Measurements from ENCODE around the gene PRADC1.
"Not testable (repeated sequence)": the region's sequence is repeated elsewhere in the genome, so short reads cannot be mapped to it uniquely, and the experiment has no call there.

PRADC1 gene

DNA sequence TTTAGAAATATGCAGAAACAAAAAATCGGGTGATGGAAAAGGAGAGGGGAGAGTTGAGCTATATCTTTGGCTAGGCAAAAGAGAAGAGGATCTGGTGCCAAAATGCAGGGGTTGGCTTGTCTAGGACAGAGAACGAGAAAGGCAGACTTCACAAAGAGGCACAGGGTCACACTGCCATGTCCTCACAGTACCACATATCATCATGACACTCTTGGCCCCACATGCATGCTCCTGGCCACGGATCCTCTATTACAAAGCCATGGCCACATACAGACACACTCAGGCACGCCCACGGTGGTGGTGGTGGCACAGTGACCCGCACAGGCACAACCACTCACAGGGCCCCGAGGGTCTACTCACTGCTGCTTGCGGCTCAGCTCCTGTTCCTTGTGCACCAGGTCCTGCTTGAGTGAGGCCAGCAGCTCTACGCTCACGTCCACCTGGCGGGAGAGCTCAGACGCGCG is 35.4 kb upstream of the PRADC1 start:
- peak overlapping the region; percentile 92 for H3K27ac ChIP-seq
- no peak for TF ChIP-seq CTCF (conservative IDR thresholded peaks at IDR 0.05)

GRCh38 chr2:73267008-73267407 is 34.0 kb upstream of the PRADC1 start:
- TF ChIP-seq CTCF (conservative IDR thresholded peaks at IDR 0.05), result no peak
- H3K27ac ChIP-seq, result no peak overlapping the region; the same call in 1 of the 2 replicates

DNA sequence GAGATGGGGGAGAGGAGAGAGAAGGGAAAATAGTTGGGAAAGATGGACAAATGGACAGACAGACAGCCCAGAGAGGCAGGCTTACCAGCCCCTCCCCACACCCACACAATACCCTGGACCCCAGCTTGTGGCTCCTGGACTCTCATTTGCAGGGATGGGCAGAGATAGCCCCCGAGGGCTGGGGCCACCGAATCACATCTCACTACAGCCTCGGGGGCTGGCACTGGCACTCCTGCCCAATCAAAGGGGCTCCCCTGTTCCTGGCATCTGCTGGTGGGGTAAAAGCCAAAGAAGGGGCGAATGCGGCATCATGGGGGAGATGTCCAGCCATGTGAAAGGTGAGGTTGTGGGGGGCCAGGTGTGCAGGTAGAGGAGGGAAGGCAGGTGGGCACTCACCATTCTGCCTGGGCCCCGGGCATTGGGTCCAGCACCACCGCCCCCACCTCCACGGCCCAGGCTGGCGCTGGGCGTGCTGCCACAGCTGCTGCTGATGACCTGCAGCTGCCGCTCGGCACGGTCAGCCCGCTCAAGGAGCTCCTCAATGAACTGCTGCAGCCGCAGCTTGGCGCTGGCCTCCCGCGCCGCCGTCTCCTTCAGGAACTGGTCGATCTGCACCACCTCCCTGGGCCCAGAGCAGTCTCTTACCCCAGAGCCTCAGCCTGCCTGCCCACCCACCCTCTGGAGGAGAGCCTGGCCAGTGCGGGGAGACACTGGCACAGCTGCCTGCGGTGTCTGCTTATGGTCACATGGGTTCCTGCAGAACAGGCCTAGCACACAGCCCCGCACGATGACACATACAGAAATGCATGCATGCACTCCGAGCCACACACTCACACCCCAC is 33.2 kb upstream of the PRADC1 start:
- no peak for TF ChIP-seq CTCF (conservative IDR thresholded peaks at IDR 0.05)
- no peak overlapping the region; the same call in 1 of the 2 replicates for H3K27ac ChIP-seq

GRCh38 chr2:73265298-73266060 is 32.4 kb upstream of the PRADC1 start:
- no peak for TF ChIP-seq CTCF (conservative IDR thresholded peaks at IDR 0.05)
- no peak overlapping the region; the same call in 1 of the 2 replicates for H3K27ac ChIP-seq

DNA sequence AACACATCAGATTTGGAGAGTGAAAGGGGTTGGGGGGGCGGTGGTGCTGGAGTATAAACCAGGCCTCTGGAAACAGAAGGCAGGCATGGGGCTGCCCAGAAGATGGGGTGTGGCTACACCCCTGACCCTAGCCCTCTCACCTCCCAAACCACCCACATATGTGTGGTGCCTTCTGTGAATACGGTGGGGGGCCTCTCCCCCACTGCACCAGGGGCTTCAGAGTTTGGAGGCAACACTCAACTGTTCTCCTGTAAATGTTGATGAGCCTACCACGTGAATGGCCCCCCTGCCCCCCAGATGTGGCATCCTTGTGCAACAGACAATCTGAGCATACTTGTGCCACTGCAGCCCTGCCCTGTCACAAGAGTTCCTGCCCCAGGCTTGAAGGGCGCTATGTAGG is 31.7 kb upstream of the PRADC1 start:
- TF ChIP-seq CTCF (conservative IDR thresholded peaks at IDR 0.05), result no peak
- no peak overlapping the region for H3K27ac ChIP-seq

DNA sequence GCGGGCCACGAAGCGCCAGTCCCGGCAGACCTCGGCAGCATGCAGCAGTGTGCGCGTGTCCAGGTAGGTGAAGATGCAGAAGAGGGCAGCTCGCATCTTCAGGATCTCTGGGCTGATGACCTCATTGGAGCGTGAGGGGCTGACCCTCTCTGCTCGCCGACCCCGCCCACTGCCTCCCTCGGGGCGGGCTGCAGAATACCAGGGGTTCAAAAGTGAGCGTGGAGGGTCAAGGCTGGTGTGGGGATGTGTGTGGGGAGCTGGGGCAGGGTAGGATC is 31.2 kb upstream of the PRADC1 start:
- no peak overlapping the region for H3K27ac ChIP-seq
- no peak for TF ChIP-seq CTCF (conservative IDR thresholded peaks at IDR 0.05)

DNA sequence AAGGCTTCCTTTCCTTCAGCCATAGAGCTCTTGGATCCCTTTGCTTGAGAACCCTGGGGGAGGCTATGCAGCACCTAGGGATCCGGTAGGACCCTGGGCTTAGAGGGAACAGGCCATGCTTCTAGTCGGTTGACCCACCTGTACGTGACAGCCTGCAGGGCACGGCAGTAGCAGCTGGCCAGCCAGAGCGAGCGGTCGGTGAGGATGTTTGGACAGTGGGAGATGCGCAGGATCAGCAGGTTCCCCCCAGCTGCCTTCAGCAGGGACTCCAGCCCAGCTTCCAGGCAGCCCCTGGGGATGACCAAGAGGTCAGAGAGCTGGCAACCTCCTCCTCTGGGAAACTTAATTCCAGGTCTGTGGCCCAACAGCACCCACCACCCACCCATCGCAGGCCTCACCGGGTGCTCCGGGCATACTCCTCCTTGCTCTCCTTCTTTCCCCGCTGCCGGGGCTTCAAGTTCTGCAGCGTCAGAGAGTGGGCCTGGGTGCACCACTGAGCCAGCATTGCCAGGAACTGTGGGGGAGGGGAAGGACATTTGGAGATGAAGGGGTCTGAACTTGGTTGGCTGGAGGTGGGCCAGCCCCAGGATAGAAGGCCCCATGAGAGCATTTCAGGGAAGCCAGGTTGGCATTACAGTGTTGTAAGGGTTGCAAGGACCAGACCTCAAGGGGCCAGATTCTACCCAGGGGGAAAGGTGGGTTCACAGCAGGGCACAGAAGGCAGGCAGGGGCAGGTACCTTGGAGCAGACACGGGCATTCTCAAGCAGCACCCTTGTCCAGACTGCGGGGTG is 30.7 kb upstream of the PRADC1 start:
- no peak for TF ChIP-seq CTCF (conservative IDR thresholded peaks at IDR 0.05)
- no peak overlapping the region for H3K27ac ChIP-seq

DNA sequence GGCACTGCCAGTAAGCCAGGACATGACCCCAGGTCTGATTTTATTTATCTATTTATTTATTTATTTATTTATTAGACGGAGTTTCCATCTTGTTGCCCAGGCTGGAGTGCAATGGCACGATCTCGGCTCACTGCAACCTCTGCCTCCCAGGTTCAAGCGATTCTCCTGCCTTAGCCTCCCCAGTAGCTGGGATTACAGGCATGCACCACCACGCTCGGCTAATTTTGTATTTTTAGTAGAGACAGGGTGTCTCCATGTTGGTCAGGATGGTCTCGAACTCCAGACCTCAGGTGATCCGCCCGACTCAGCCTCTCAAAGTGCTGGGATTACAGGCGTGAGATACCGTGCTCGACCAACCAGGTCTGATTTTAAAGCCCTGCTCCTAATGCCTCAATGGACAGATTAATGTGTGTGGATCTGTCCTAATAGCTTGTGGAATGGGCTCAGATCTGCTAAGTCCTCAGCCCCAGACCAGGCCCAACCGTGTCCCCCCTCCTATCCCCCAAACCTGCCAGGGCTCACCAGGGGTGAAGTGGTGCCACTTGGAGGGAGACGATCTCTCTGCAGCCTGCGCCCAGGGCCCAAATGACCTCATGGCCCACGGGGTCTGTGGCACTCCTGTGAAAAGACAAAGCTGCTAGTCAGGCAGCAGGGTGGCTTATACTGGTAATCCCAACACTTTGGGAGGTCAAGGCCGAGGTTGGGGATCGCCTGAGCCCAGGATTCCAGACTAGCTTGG is 29.8 kb upstream of the PRADC1 start:
- H3K27ac ChIP-seq, result not testable (repeated sequence)
